ENCODE measurements around the gene MSX1. TPM values are rescaled to one million over a fixed set of nuclear protein-coding genes. Genes with fewer than 3 reads are reported as not detected.

MSX1 gene
- total RNA-seq, 1 experiment from 2014 or later = not detected

DNA sequence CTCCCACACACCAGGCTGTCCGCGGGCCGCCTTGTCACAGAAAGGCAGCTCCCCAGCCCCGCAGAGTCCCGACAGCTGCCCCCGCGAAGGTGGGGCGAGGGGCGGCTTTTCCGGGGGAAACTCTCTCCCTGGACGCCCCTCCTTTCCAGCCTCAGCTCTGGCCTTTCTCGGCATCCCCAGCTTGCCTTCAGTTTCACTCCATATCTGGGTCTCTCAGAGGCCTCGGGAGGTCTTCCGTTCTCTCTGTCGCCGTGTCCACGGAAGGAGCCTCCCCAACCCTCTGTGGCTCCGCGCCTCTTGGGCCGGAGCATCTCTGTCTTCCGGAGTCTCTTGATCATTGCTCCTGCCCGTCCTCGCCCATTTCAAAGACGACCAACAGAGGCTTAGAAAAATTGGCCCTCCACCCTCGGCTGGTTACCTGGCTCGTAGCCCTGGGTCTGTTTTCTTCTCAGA, 6.1 kb upstream of the MSX1 start:
- no peak overlapping the region for H2BK15ac ChIP-seq (ENCODE audit: low read depth, low read length)
- TF ChIP-seq, protein P1, sequence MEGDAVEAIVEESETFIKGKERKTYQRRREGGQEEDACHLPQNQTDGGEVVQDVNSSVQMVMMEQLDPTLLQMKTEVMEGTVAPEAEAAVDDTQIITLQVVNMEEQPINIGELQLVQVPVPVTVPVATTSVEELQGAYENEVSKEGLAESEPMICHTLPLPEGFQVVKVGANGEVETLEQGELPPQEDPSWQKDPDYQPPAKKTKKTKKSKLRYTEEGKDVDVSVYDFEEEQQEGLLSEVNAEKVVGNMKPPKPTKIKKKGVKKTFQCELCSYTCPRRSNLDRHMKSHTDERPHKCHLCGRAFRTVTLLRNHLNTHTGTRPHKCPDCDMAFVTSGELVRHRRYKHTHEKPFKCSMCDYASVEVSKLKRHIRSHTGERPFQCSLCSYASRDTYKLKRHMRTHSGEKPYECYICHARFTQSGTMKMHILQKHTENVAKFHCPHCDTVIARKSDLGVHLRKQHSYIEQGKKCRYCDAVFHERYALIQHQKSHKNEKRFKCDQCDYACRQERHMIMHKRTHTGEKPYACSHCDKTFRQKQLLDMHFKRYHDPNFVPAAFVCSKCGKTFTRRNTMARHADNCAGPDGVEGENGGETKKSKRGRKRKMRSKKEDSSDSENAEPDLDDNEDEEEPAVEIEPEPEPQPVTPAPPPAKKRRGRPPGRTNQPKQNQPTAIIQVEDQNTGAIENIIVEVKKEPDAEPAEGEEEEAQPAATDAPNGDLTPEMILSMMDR (conservative IDR thresholded peaks at IDR 0.05) = no peak
- H3K9ac ChIP-seq (ENCODE audit: extremely low read depth, insufficient read length, low read length) = no peak overlapping the region
- peaks cover 82% of the 10 kb centered on the region for H3K27me3 ChIP-seq (ENCODE audit: insufficient read depth, low read length)
- H2AK5ac ChIP-seq (ENCODE audit: insufficient read length, low read length) = no peak overlapping the region
- H3T11ph ChIP-seq (ENCODE audit: low read length) = no peak overlapping the region
- DNase-seq = no peak
- no peak overlapping the region for H4K8ac ChIP-seq (replicated peaks; ENCODE audit: insufficient read length, low read depth, low read length)
- no CpG with 5 or more reads among the region's 26 CpGs for WGBS (ENCODE audit: extremely low coverage, insufficient read length, low lambda C conversion rate)
- H3K14ac ChIP-seq (ENCODE audit: insufficient read depth, low read length) = no peak overlapping the region
- H3K4me3 Mint-ChIP-seq = peak overlapping the region in 1 of 2 experiments; percentile 80; a peak in 3 of 5 replicates
- no peak overlapping the region for H4K91ac ChIP-seq (ENCODE audit: insufficient read length, low read depth, low read length)
- no peak overlapping the region for H3K27ac Mint-ChIP-seq
- H3K79me2 ChIP-seq (ENCODE audit: insufficient read depth, low read length) = no peaks in the 10 kb centered on the region
- peak overlapping the region; percentile 22 for H3K4me2 ChIP-seq (ENCODE audit: insufficient read depth, insufficient read length, low read length)
- H3K9me3 ChIP-seq (ENCODE audit: control insufficient read depth, low read depth, low read length) = no peaks in the 10 kb centered on the region
- peaks cover under 1% of the 10 kb centered on the region for H4K20me1 ChIP-seq (ENCODE audit: control insufficient read depth, insufficient read depth, insufficient read length)
- H3K9me3 Mint-ChIP-seq = peaks cover 0 to 5% of the 10 kb centered on the region in 2 experiments; a peak in 4 of 5 replicates
- peaks cover 100% of the 10 kb centered on the region for H3K27me3 Mint-ChIP-seq (ENCODE audit: low read depth)
- H3K56ac ChIP-seq (ENCODE audit: insufficient read length, low read depth, low read length) = no peak overlapping the region
- peaks cover 3% of the 10 kb centered on the region for H3K23me2 ChIP-seq (ENCODE audit: insufficient read length, low read depth, low read length, poor library complexity, severe bottlenecking)
- no peak overlapping the region for H2BK120ac ChIP-seq (ENCODE audit: low read depth, low read length, poor library complexity, severe bottlenecking)
- no peaks in the 10 kb centered on the region for H3K4me1 ChIP-seq (ENCODE audit: insufficient read depth, low read length)
- no peak overlapping the region for H2BK20ac ChIP-seq (ENCODE audit: low read depth, low read length, poor library complexity, severe bottlenecking)
- no peak overlapping the region for H3K23ac ChIP-seq (ENCODE audit: insufficient read length, low read depth, low read length)
- no peak overlapping the region for H2AFZ ChIP-seq (ENCODE audit: low read length)
- H3K4ac ChIP-seq (ENCODE audit: low read depth, low read length) = no peak overlapping the region
- no peaks in the 10 kb centered on the region for H3K79me1 ChIP-seq (ENCODE audit: insufficient read depth, low read depth, low read length, poor library complexity, severe bottlenecking)
- H3K4me1 Mint-ChIP-seq = peaks cover 12 to 42% of the 10 kb centered on the region in 2 experiments
- no peak overlapping the region for H3K27ac ChIP-seq (ENCODE audit: insufficient read length, low read depth, low read length)
- H2BK5ac ChIP-seq (ENCODE audit: insufficient read length, low read length) = no peak overlapping the region
- no peak overlapping the region for H2BK12ac ChIP-seq (ENCODE audit: insufficient read length, low read depth, low read length)
- H3K18ac ChIP-seq (ENCODE audit: insufficient read length, low read depth, low read length) = no peak overlapping the region
- no peak overlapping the region for H4K5ac ChIP-seq (ENCODE audit: insufficient read length, low read depth, low read length)
- no peaks in the 10 kb centered on the region; a peak in 2 of 7 replicates for H3K36me3 Mint-ChIP-seq (ENCODE audit: insufficient read depth in 1 of 3, low read depth in 3 of 3)

All from H9 (cell line).